GM12878 (cell line): ENCODE measurements around the gene UNK. TPM values are rescaled to one million over a fixed set of nuclear protein-coding genes. Genes with fewer than 3 reads are reported as not detected.

Experiments used
- ATAC-seq: fragments of 200-7000 bp; cut with Tn5 transposase; 3 replicates; pipeline ENCODE4 v1.9.1; 2020; ENCODE audit warnings: mild to moderate bottlenecking, moderate library complexity
- BruUV-seq: library from RNA; stranded (reverse); fragments of 400-500 nt; replicated peaks from 2 replicates; lab custom pipeline; 2021; lab: Mats Ljungman, UMichigan
- CTCF ChIA-PET: fragments of 300-600 bp; sonication (Branson Sonifier 250); formaldehyde crosslinking; extraction: SDS; loops from one replicate; lab custom pipeline; 2021; ENCODE audit warnings: inconsistent platforms; lab: Yijun Ruan, JAX
- POLR2A ChIA-PET: fragments of 350-600 bp; formaldehyde crosslinking; extraction: SDS; loops from one replicate; lab custom pipeline; 2021; ENCODE audit warnings: inconsistent platforms; lab: Charles Lee
- RAD21 ChIA-PET: fragments of 300-600 bp; sonication (Branson Sonifier 250); formaldehyde crosslinking; loops from one replicate; lab custom pipeline; 2023; ENCODE audit warnings: antibody characterized with exemption; ENCODE audit not compliant: unreplicated experiment; lab: Charles Lee
- SMC1A ChIA-PET: fragments of 300-600 bp; sonication (Branson Sonifier 250); formaldehyde crosslinking; loops from one replicate; lab custom pipeline; 2023; ENCODE audit not compliant: unreplicated experiment, uncharacterized antibody; lab: Charles Lee
- DNase-seq: peaks from one replicate; pipeline ENCODE4 v3.0.0-alpha.2; 2011; ENCODE audit warnings: low read depth, low spot score
- FAIRE-seq: peaks from 3 replicates; lab custom pipeline; 2011; peaks lifted over from hg19 to GRCh38; lab: Jason Lieb, UNC
- H2AFZ ChIP-seq: 2 replicates; pipeline ENCODE4 v1.6.0; 2011; ENCODE audit warnings: low read depth, low read length, control low read depth; ENCODE audit not compliant: control insufficient read depth
- H3K27ac ChIP-seq: 2 replicates; pipeline ENCODE4 v1.5.1; 2011; ENCODE audit warnings: control low read depth; ENCODE audit not compliant: control insufficient read depth, insufficient read depth
- H3K27me3 ChIP-seq, 2 experiments: replicated peaks in 1 of 2; 2 replicates each; pipeline versions ENCODE4 v1.6.0 to v1.6.1; 2011; ENCODE audit warnings: low read length in 1 of 2; ENCODE audit not compliant: control insufficient read depth in 2 of 2, insufficient read depth in 2 of 2
- H3K36me3 ChIP-seq, 2 experiments: 2 replicates each; pipeline ENCODE4 v1.5.1; 2011; ENCODE audit warnings: low read length in 1 of 2; ENCODE audit not compliant: control insufficient read depth in 2 of 2, insufficient read depth in 2 of 2
- H3K4me1 ChIP-seq: 2 replicates; pipeline ENCODE4 v1.6.1; 2011; ENCODE audit warnings: mild to moderate bottlenecking, low read length, moderate library complexity, mixed read lengths; ENCODE audit not compliant: control insufficient read depth, insufficient read depth
- H3K4me2 ChIP-seq: 2 replicates; pipeline ENCODE4 v1.6.0; 2011; ENCODE audit warnings: control low read depth; ENCODE audit not compliant: control insufficient read depth, insufficient read depth
- H3K4me3 ChIP-seq: fragments of 200-600 bp; sonication (generic); 2 replicates; pipeline ENCODE4 v1.5.1; 2016
- H3K79me2 ChIP-seq: 2 replicates; pipeline ENCODE4 v1.6.0; 2011; ENCODE audit warnings: low read length; ENCODE audit not compliant: control insufficient read depth, insufficient read depth
- H3K9ac ChIP-seq: 2 replicates; pipeline ENCODE4 v1.8.0; 2011; ENCODE audit warnings: low read length, control low read depth, mixed read lengths; ENCODE audit not compliant: control insufficient read depth, insufficient read depth
- H3K9me3 ChIP-seq: replicated peaks from 3 replicates; pipeline ENCODE4 v1.5.1; 2011; ENCODE audit warnings: mild to moderate bottlenecking, low read length; ENCODE audit not compliant: control insufficient read depth, insufficient read depth
- H4K20me1 ChIP-seq: 2 replicates; pipeline ENCODE4 v1.6.0; 2011; ENCODE audit not compliant: control insufficient read depth, insufficient read depth
- BMI1 ChIP-seq: fragments of 450-650 bp; IDR thresholded peaks from 2 replicates; pipeline ENCODE4 v1.6.1; 2016; ENCODE audit warnings: mild to moderate bottlenecking, moderate library complexity, borderline replicate concordance
- EP300 ChIP-seq, 2 experiments: fragments of 150-350 bp in 1 of 2; IDR thresholded peaks; 2 replicates each; pipeline ENCODE4 v1.6.1; 2011 to 2012; ENCODE audit warnings: low read depth in 2 of 2, low read length in 2 of 2, borderline replicate concordance in 1 of 2, improper control_type of control experiment in 1 of 2, inconsistent platforms in 1 of 2; ENCODE audit not compliant: control insufficient read depth in 1 of 2
- ESRRA ChIP-seq: IDR thresholded peaks from 2 replicates; pipeline ENCODE4 v1.6.1; 2012; ENCODE audit warnings: mild to moderate bottlenecking, low read length, improper control_type of control experiment
- FOS ChIP-seq: IDR thresholded peaks from 3 replicates; pipeline ENCODE4 v1.6.1; 2011; ENCODE audit warnings: borderline replicate concordance; ENCODE audit not compliant: insufficient read length; ENCODE audit errors: extremely low read depth
- IKZF1 ChIP-seq: fragments of 450-650 bp; conservative IDR thresholded peaks from 2 replicates; pipeline ENCODE4 v1.6.1; 2017; ENCODE audit warnings: antibody characterized with exemption, mild to moderate bottlenecking
- KAT2A ChIP-seq: conservative IDR thresholded peaks from 2 replicates; pipeline ENCODE4 v1.6.1; 2011; ENCODE audit warnings: low read depth, low read length; ENCODE audit not compliant: control insufficient read depth
- LARP7 ChIP-seq: fragments of 450-650 bp; IDR thresholded peaks from 2 replicates; pipeline ENCODE4 v1.6.1; 2017; ENCODE audit warnings: mild to moderate bottlenecking
- MEF2B ChIP-seq: fragments of 450-650 bp; IDR thresholded peaks from 2 replicates; pipeline ENCODE4 v1.6.1; 2018; ENCODE audit warnings: mild to moderate bottlenecking, moderate library complexity; ENCODE audit not compliant: partially characterized antibody, poor library complexity, severe bottlenecking
- PAX5 ChIP-seq: IDR thresholded peaks from 2 replicates; pipeline ENCODE4 v1.6.1; 2011; ENCODE audit warnings: low read depth, low read length, borderline replicate concordance
- PBX3 ChIP-seq: IDR thresholded peaks from 2 replicates; pipeline ENCODE4 v1.6.1; 2011; ENCODE audit warnings: mild to moderate bottlenecking, low read depth, low read length, moderate library complexity; ENCODE audit not compliant: insufficient replicate concordance
- POU2F2 ChIP-seq: IDR thresholded peaks from 3 replicates; pipeline ENCODE4 v1.6.1; 2011; ENCODE audit warnings: low read depth, mild to moderate bottlenecking, low read length, borderline replicate concordance
- RCOR1 ChIP-seq: conservative IDR thresholded peaks from 2 replicates; pipeline ENCODE4 v1.6.1; 2012; ENCODE audit warnings: low read depth, low read length, improper control_type of control experiment
- SMAD5 ChIP-seq: IDR thresholded peaks from 2 replicates; pipeline ENCODE4 v1.6.1; 2016; ENCODE audit warnings: antibody characterized with exemption, low read depth
- SP1 ChIP-seq: IDR thresholded peaks from one replicate; pipeline ENCODE4 v1.6.1; 2011; ENCODE audit warnings: low read depth, low read length
- SRF ChIP-seq, 2 experiments: IDR thresholded peaks; 2 replicates each; pipeline ENCODE4 v1.6.1; 2011; ENCODE audit warnings: low read depth in 2 of 2, low read length in 2 of 2, mild to moderate bottlenecking in 1 of 2, moderate library complexity in 1 of 2
- WGBS: methylation state at CpG from one replicate; pipeline ENCODE4 v1.1.6; 2016; ENCODE audit warnings: low lambda C conversion rate; ENCODE audit not compliant: insufficient replicate concordance, insufficient coverage; ENCODE audit errors: missing lambda C conversion rate; 5-methylcytosine and 5-hydroxymethylcytosine counted together
- in situ Hi-C: fragments of 300-500 bp; cut with MboI; formaldehyde crosslinking; loops from 9 replicates; pipeline ENCODE4 v1.14.3; 2018; ENCODE audit warnings: mixed read lengths
- intact Hi-C: fragments of 100-400 bp; cut with micrococcal nuclease; formaldehyde crosslinking; loops from one replicate; pipeline ENCODE4 v1.14.2; 2022; ENCODE audit not compliant: unreplicated experiment
- polyA plus RNA-seq, 11 experiments: library from polyadenylated mRNA; depleted of rRNA in 4 of 11; unstranded in 6 of 11; stranded (reverse) in 5 of 11; fragments of >200 nt; fragmentation: Nextera tagmentation in 4 of 11; fragmentation: Illumina TruSeq in 1 of 11; extraction: Ambion mirVana in 4 of 11; extraction: Trizol in 1 of 11; gene quantifications; 1 replicate in 1 of 11; 2 replicates in 10 of 11; pipeline versions ENCODE4 v1.2.1 to v1.2.3, GENCODE V29; 2011 to 2016; ENCODE audit warnings: inconsistent platforms in 2 of 11, missing spikeins in 2 of 11, low read depth in 1 of 11
- total RNA-seq, 4 experiments: library from RNA; depleted of rRNA in 3 of 4; stranded (reverse); fragments of >200 nt in 3 of 4; fragmentation: Illumina TruSeq in 1 of 4; extraction: Trizol in 1 of 4; gene quantifications; 2 replicates each; pipeline versions ENCODE4 v1.2.1 to v1.2.3, GENCODE V29; 2013 to 2021
- TF ChIP-seq, protein P1 (sequence below): fragments of 450-650 bp; IDR thresholded peaks from 2 replicates; pipeline ENCODE4 v1.6.1; 2018; ENCODE audit warnings: borderline replicate concordance, mild to moderate bottlenecking; ENCODE audit not compliant: partially characterized antibody
- TF ChIP-seq, protein P2 (sequence below): fragments of 450-650 bp; IDR thresholded peaks from 2 replicates; pipeline ENCODE4 v1.6.1; 2017; ENCODE audit warnings: mild to moderate bottlenecking, moderate library complexity

Gene UNK
- total and polyA plus RNA-seq, 10 of the 15 experiments (the other 5 are each of a cell fraction or from before 2014, with no cell fraction given): 8.9 to 34.5 (median 27.3) TPM

GRCh38 chr17:75815399-75815798, 30.8 kb downstream of the UNK start:
- RAD21 ChIA-PET: interaction anchor here (0.9 kb wide), 1 partner anchor 50 kb away, joined by 3 read pairs; the partner anchor contains the start of gene GALK1
- TF ChIP-seq ESRRA (no peak), SMAD5 (no peak), SRF (IDR thresholded peaks at IDR 0.05; ENCODE audit: low read depth in 2 of 2, low read length in 2 of 2) (no peak), IKZF1 (no peak), FOS (no peak), LARP7 (no peak), EP300 (IDR thresholded peaks at IDR 0.05; ENCODE audit: borderline replicate concordance in 1 of 2, control insufficient read depth in 1 of 2, low read depth in 2 of 2, low read length in 2 of 2) (no peak), PAX5 (no peak), RCOR1 (no peak), SP1 (no peak), BMI1 (no peak), PBX3 (no peak), MEF2B (no peak), POU2F2 (no peak), KAT2A (no peak)
- TF ChIP-seq, protein P1, sequence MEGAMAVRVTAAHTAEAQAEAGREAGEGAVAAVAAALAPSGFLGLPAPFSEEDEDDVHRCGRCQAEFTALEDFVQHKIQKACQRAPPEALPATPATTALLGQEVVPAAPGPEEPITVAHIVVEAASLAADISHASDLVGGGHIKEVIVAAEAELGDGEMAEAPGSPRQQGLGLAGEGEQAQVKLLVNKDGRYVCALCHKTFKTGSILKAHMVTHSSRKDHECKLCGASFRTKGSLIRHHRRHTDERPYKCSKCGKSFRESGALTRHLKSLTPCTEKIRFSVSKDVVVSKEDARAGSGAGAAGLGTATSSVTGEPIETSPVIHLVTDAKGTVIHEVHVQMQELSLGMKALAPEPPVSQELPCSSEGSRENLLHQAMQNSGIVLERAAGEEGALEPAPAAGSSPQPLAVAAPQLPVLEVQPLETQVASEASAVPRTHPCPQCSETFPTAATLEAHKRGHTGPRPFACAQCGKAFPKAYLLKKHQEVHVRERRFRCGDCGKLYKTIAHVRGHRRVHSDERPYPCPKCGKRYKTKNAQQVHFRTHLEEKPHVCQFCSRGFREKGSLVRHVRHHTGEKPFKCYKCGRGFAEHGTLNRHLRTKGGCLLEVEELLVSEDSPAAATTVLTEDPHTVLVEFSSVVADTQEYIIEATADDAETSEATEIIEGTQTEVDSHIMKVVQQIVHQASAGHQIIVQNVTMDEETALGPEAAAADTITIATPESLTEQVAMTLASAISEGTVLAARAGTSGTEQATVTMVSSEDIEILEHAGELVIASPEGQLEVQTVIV: no peak
- TF ChIP-seq, protein P2, sequence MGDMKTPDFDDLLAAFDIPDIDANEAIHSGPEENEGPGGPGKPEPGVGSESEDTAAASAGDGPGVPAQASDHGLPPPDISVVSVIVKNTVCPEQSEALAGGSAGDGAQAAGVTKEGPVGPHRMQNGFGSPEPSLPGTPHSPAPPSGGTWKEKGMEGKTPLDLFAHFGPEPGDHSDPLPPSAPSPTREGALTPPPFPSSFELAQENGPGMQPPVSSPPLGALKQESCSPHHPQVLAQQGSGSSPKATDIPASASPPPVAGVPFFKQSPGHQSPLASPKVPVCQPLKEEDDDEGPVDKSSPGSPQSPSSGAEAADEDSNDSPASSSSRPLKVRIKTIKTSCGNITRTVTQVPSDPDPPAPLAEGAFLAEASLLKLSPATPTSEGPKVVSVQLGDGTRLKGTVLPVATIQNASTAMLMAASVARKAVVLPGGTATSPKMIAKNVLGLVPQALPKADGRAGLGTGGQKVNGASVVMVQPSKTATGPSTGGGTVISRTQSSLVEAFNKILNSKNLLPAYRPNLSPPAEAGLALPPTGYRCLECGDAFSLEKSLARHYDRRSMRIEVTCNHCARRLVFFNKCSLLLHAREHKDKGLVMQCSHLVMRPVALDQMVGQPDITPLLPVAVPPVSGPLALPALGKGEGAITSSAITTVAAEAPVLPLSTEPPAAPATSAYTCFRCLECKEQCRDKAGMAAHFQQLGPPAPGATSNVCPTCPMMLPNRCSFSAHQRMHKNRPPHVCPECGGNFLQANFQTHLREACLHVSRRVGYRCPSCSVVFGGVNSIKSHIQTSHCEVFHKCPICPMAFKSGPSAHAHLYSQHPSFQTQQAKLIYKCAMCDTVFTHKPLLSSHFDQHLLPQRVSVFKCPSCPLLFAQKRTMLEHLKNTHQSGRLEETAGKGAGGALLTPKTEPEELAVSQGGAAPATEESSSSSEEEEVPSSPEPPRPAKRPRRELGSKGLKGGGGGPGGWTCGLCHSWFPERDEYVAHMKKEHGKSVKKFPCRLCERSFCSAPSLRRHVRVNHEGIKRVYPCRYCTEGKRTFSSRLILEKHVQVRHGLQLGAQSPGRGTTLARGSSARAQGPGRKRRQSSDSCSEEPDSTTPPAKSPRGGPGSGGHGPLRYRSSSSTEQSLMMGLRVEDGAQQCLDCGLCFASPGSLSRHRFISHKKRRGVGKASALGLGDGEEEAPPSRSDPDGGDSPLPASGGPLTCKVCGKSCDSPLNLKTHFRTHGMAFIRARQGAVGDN: no peak
- POLR2A ChIA-PET: interaction anchor here (0.7 to 1.4 kb wide), 2 partner anchors 12 kb away, joined by 3 read pairs; no protein-coding TSS in a partner anchor
- SMC1A ChIA-PET: no interaction called here
- no peaks in the 10 kb centered on the region for H4K20me1 ChIP-seq
- no peaks in the 10 kb centered on the region for H3K9me3 ChIP-seq
- H3K36me3 ChIP-seq: peaks cover 33 to 37% of the 10 kb centered on the region in 2 experiments; a peak in 3 of 4 replicates
- H3K4me3 ChIP-seq: no peak overlapping the region
- 83% methylated on average over 3 of the region's 3 CpGs for WGBS
- H3K9ac ChIP-seq: no peak overlapping the region
- intact Hi-C loops: no loop called here
- H3K4me1 ChIP-seq: no peaks in the 10 kb centered on the region
- CTCF ChIA-PET: interaction anchor here (0.5 to 1.3 kb wide), 4 partner anchors 15 to 793 kb away, joined by 3 to 4 read pairs (median 4); partner anchors contain the start of gene WBP2
- no peaks in the 10 kb centered on the region for H3K27me3 ChIP-seq
- no peak overlapping the region for H2AFZ ChIP-seq
- H3K4me2 ChIP-seq: no peak overlapping the region
- no TSS peak for BruUV-seq
- ATAC-seq: no peak
- no peak overlapping the region for H3K27ac ChIP-seq
- DNase-seq: no peak
- FAIRE-seq: no peak
- in situ Hi-C loops: no loop called here
- H3K79me2 ChIP-seq: no peaks in the 10 kb centered on the region
